ENCODE results near the gene TRIM7.

DNA sequence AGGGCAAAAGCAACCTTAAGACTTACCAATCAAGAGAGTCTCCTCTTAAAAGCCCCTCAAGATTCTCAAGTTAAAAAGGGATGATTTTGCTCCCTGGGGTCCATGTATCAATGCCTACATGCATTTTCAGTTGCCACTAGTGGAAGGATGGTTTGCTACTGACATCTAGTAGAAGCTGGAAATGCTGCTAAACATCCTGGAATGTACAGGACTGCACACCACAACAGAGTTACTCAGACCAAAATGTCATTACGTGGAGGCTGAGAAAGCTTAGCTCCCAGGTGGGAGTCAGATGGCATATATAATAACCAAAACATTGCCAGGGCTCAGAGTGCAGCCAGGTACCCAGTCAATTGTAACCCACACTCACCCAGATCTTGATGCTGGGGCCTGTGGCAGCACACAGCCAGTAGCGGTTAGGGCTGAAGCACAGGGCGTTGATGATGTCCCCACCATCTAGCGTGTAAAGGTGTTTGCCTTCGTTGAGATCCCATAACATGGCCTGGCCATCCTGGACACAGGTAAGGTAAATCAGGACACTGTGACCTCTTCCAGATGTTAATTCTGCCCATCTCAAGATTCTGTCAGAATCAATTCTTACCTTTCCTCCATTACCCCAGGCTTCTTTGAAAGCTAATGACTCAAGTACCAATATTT, 32.9 kb upstream of the TRIM7 start:
- no peak for TF ChIP-seq EZH2 (IDR thresholded peaks at IDR 0.05; ENCODE audit: borderline replicate concordance, insufficient read depth, low read length, poor library complexity, severe bottlenecking)
- TF ChIP-seq, protein P1, sequence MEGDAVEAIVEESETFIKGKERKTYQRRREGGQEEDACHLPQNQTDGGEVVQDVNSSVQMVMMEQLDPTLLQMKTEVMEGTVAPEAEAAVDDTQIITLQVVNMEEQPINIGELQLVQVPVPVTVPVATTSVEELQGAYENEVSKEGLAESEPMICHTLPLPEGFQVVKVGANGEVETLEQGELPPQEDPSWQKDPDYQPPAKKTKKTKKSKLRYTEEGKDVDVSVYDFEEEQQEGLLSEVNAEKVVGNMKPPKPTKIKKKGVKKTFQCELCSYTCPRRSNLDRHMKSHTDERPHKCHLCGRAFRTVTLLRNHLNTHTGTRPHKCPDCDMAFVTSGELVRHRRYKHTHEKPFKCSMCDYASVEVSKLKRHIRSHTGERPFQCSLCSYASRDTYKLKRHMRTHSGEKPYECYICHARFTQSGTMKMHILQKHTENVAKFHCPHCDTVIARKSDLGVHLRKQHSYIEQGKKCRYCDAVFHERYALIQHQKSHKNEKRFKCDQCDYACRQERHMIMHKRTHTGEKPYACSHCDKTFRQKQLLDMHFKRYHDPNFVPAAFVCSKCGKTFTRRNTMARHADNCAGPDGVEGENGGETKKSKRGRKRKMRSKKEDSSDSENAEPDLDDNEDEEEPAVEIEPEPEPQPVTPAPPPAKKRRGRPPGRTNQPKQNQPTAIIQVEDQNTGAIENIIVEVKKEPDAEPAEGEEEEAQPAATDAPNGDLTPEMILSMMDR (IDR thresholded peaks at IDR 0.05; ENCODE audit: poor library complexity, severe bottlenecking), result no peak
- TF ChIP-seq POLR2AphosphoS5 (IDR thresholded peaks at IDR 0.05), result no peak
- TF ChIP-seq SMC3 (conservative IDR thresholded peaks at IDR 0.05; ENCODE audit: poor library complexity), result no peak

Data from neural cell (in vitro differentiated cells).